ENCODE results near the gene CRADD. TPM values are rescaled to one million over a fixed set of nuclear protein-coding genes. Genes with fewer than 3 reads are reported as not detected.

The CRADD gene
- total RNA-seq, 1 experiment from 2014 or later = 7.6 TPM

DNA sequence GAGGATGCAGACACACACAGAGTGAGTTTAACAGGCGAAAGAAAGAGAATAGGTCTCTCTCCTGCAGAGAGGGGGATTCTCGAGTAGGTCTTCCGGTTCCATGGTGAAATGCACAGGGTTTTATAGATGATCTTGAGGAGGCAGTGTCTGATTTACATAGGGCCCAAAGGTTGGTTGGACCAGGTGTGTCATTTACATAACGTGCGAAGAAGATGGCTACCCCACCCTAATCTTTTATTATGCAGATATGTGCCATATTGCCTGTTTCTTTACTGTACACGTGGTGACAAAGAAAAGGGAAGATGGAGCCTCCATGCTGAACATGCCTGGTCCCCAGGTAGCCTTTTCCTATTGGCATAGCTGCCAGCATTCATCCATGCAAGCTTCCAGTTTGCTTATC is 219.8 kb downstream of the CRADD start:
- Mint-ChIP-seq H3K4me1 (peaks cover 23 to 29% of the 10 kb centered on the region in 2 experiments), H3K9me3 (peaks cover under 1 to 1% of the 10 kb centered on the region in 2 experiments)
- no peak for DNase-seq

More for the DNA sequence above, 219.8 kb downstream of the CRADD start:
- H3K4ac ChIP-seq (ENCODE audit: low read depth, low read length) = no peak overlapping the region
- Mint-ChIP-seq H3K36me3 (ENCODE audit: insufficient read depth in 1 of 3, low read depth in 3 of 3) (peaks cover 0 to 3% (median 0%) of the 10 kb centered on the region in 3 experiments; a peak in 2 of 7 replicates), H3K4me3 (no peak overlapping the region), H3K27ac (no peak overlapping the region; a peak in 1 of 7 replicates), H3K27me3 (ENCODE audit: low read depth) (no peaks in the 10 kb centered on the region)
- no peaks in the 10 kb centered on the region for H4K20me1 ChIP-seq (ENCODE audit: control insufficient read depth, insufficient read depth, insufficient read length)
- no peaks in the 10 kb centered on the region for H3K79me1 ChIP-seq (ENCODE audit: insufficient read depth, low read depth, low read length, poor library complexity, severe bottlenecking)
- H4K5ac ChIP-seq (ENCODE audit: insufficient read length, low read depth, low read length) = no peak overlapping the region
- no peak overlapping the region for H3K9ac ChIP-seq (ENCODE audit: extremely low read depth, insufficient read length, low read length)
- no peak overlapping the region for H3K4me2 ChIP-seq (ENCODE audit: insufficient read depth, insufficient read length, low read length)
- TF ChIP-seq, protein P1, sequence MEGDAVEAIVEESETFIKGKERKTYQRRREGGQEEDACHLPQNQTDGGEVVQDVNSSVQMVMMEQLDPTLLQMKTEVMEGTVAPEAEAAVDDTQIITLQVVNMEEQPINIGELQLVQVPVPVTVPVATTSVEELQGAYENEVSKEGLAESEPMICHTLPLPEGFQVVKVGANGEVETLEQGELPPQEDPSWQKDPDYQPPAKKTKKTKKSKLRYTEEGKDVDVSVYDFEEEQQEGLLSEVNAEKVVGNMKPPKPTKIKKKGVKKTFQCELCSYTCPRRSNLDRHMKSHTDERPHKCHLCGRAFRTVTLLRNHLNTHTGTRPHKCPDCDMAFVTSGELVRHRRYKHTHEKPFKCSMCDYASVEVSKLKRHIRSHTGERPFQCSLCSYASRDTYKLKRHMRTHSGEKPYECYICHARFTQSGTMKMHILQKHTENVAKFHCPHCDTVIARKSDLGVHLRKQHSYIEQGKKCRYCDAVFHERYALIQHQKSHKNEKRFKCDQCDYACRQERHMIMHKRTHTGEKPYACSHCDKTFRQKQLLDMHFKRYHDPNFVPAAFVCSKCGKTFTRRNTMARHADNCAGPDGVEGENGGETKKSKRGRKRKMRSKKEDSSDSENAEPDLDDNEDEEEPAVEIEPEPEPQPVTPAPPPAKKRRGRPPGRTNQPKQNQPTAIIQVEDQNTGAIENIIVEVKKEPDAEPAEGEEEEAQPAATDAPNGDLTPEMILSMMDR (conservative IDR thresholded peaks at IDR 0.05) = no peak
- no peak overlapping the region for H2BK12ac ChIP-seq (ENCODE audit: insufficient read length, low read depth, low read length)
- no peaks in the 10 kb centered on the region for H3K23me2 ChIP-seq (ENCODE audit: insufficient read length, low read depth, low read length, poor library complexity, severe bottlenecking)
- H3T11ph ChIP-seq (ENCODE audit: low read length) = no peak overlapping the region
- no peak overlapping the region for H3K23ac ChIP-seq (ENCODE audit: insufficient read length, low read depth, low read length)
- H3K18ac ChIP-seq (ENCODE audit: insufficient read length, low read depth, low read length) = no peak overlapping the region
- no peak overlapping the region for H4K91ac ChIP-seq (ENCODE audit: insufficient read length, low read depth, low read length)
- H3K56ac ChIP-seq (ENCODE audit: insufficient read length, low read depth, low read length) = no peak overlapping the region
- H3K9me3 ChIP-seq (ENCODE audit: control insufficient read depth, low read depth, low read length) = no peaks in the 10 kb centered on the region
- H2BK15ac ChIP-seq (ENCODE audit: low read depth, low read length) = no peak overlapping the region
- H3K27me3 ChIP-seq (ENCODE audit: insufficient read depth, low read length) = no peaks in the 10 kb centered on the region
- H3K4me1 ChIP-seq (ENCODE audit: insufficient read depth, low read length) = no peaks in the 10 kb centered on the region
- no peak overlapping the region for H2BK120ac ChIP-seq (ENCODE audit: low read depth, low read length, poor library complexity, severe bottlenecking)
- no peak overlapping the region for H2BK5ac ChIP-seq (ENCODE audit: insufficient read length, low read length)
- no peak overlapping the region for H2AK5ac ChIP-seq (ENCODE audit: insufficient read length, low read length)
- H2BK20ac ChIP-seq (ENCODE audit: low read depth, low read length, poor library complexity, severe bottlenecking) = no peak overlapping the region
- H3K79me2 ChIP-seq (ENCODE audit: insufficient read depth, low read length) = no peaks in the 10 kb centered on the region
- H3K27ac ChIP-seq (ENCODE audit: insufficient read length, low read depth, low read length) = no peak overlapping the region
- no peak overlapping the region for H2AFZ ChIP-seq (ENCODE audit: low read length)
- H4K8ac ChIP-seq (replicated peaks; ENCODE audit: insufficient read length, low read depth, low read length) = no peak overlapping the region
- WGBS (ENCODE audit: extremely low coverage, insufficient read length, low lambda C conversion rate) = no CpG with 5 or more reads among the region's 6 CpGs
- no peak overlapping the region for H3K14ac ChIP-seq (ENCODE audit: insufficient read depth, low read length)

Data from H9 (cell line).